H1 (cell line): ENCODE measurements around the gene LANCL1. TPM values are rescaled to one million over a fixed set of nuclear protein-coding genes. Genes with fewer than 3 reads are reported as not detected.

ENCODE experiments used
- CTCF ChIA-PET: fragments of 300-600 bp; sonication (Branson Sonifier 250); formaldehyde crosslinking; loops from one replicate; lab custom pipeline; 2021; ENCODE audit not compliant: partially characterized antibody; lab: Charles Lee
- POLR2A ChIA-PET: fragments of 300-600 bp; sonication (Branson Sonifier 250); formaldehyde crosslinking; loops from one replicate; lab custom pipeline; 2021; ENCODE audit warnings: inconsistent platforms; ENCODE audit not compliant: partially characterized antibody; lab: Charles Lee
- DNase-seq, 2 experiments: peaks; one replicate each; pipeline versions ENCODE4 v3.0.0 to v3.0.0-alpha.2; 2010 to 2022; ENCODE audit warnings: low spot score in 2 of 2, low read depth in 1 of 2, mixed read lengths in 1 of 2
- FAIRE-seq: peaks from 2 replicates; lab custom pipeline; 2011; peaks lifted over from hg19 to GRCh38; lab: Jason Lieb, UNC
- H2AFZ ChIP-seq: 2 replicates; pipeline ENCODE4 v1.8.1; 2012; ENCODE audit warnings: low read length, inconsistent platforms
- H2AK5ac ChIP-seq: 2 replicates; pipeline ENCODE4 v1.6.1; 2013; ENCODE audit warnings: low read depth, low read length
- H2BK120ac ChIP-seq: replicated peaks from 2 replicates; pipeline ENCODE3; 2013; ENCODE audit warnings: low read depth, low read length, inconsistent platforms
- H2BK12ac ChIP-seq: 2 replicates; pipeline ENCODE4 v1.6.1; 2013; ENCODE audit warnings: low read depth, low read length
- H2BK15ac ChIP-seq: 2 replicates; pipeline ENCODE4 v1.6.1; 2013; ENCODE audit warnings: low read length
- H2BK20ac ChIP-seq: 2 replicates; pipeline ENCODE4 v1.6.1; 2013; ENCODE audit warnings: low read length
- H2BK5ac ChIP-seq: 2 replicates; pipeline ENCODE4 v1.6.1; 2013; ENCODE audit warnings: low read depth, low read length
- H3K14ac ChIP-seq: 2 replicates; pipeline ENCODE4 v1.6.1; 2013; ENCODE audit warnings: inconsistent platforms; ENCODE audit not compliant: insufficient read length
- H3K18ac ChIP-seq: 2 replicates; pipeline ENCODE4 v1.6.1; 2013; ENCODE audit warnings: low read length; ENCODE audit errors: extremely low read depth
- H3K23ac ChIP-seq: 2 replicates; pipeline ENCODE4 v1.6.1; 2013; ENCODE audit warnings: inconsistent platforms; ENCODE audit not compliant: insufficient read length
- H3K23me2 ChIP-seq: 2 replicates; pipeline ENCODE4 v1.6.1; 2013; ENCODE audit warnings: low read depth, low read length
- H3K27ac ChIP-seq: 2 replicates; pipeline ENCODE4 v1.6.1; 2011; ENCODE audit warnings: low read depth, low read length, inconsistent platforms
- H3K27me3 ChIP-seq, 4 experiments: replicated peaks in 1 of 4; 1 replicate in 1 of 4; 2 replicates in 3 of 4; pipeline versions ENCODE4 v1.6.1 to v1.8.1; 2011 to 2013; ENCODE audit warnings: low read length in 3 of 4, mild to moderate bottlenecking in 3 of 4, inconsistent platforms in 2 of 4, mixed read lengths in 2 of 4, moderate library complexity in 1 of 4; ENCODE audit not compliant: control insufficient read depth in 3 of 4, insufficient read depth in 3 of 4; ENCODE audit errors: extremely low read depth in 1 of 4
- H3K36me3 ChIP-seq, 4 experiments: 2 replicates each; pipeline versions ENCODE4 v1.6.1 to v1.8.1; 2011 to 2013; ENCODE audit warnings: mild to moderate bottlenecking in 4 of 4, low read length in 3 of 4, moderate library complexity in 2 of 4, control low read depth in 1 of 4, inconsistent platforms in 1 of 4; ENCODE audit not compliant: insufficient read depth in 4 of 4, control insufficient read depth in 2 of 4
- H3K4ac ChIP-seq: replicated peaks from 2 replicates; pipeline ENCODE3; 2013; ENCODE audit warnings: low read length, low read depth, mixed read lengths, inconsistent platforms; ENCODE audit not compliant: insufficient read length
- H3K4me1 ChIP-seq, 4 experiments: replicated peaks in 1 of 4; 1 replicate in 1 of 4; 2 replicates in 3 of 4; pipeline versions ENCODE4 v1.6.1 to v1.8.1; 2011 to 2013; ENCODE audit warnings: low read length in 3 of 4, inconsistent platforms in 2 of 4, mixed read lengths in 1 of 4; ENCODE audit not compliant: insufficient read depth in 4 of 4, control insufficient read depth in 3 of 4
- H3K4me2 ChIP-seq, 2 experiments: 2 replicates each; pipeline versions ENCODE4 v1.6.1 to v1.8.1; 2011 to 2013; ENCODE audit warnings: low read depth in 2 of 2, low read length in 2 of 2, control low read depth in 1 of 2, inconsistent platforms in 1 of 2, mild to moderate bottlenecking in 1 of 2; ENCODE audit not compliant: insufficient read depth in 1 of 2
- H3K4me3 ChIP-seq, 4 experiments: fragments of 200-600, 300-600 bp in 1 of 4; sonication (generic), shearing (Covaris generic), sonication (Bioruptor Twin) in 1 of 4; 2 replicates each; pipeline versions ENCODE4 v1.5.1 to v1.8.1; 2011 to 2016; ENCODE audit warnings: low read length in 4 of 4, low read depth in 3 of 4, control low read depth in 2 of 4, inconsistent platforms in 2 of 4, mild to moderate bottlenecking in 2 of 4, mixed read lengths in 1 of 4, moderate library complexity in 1 of 4; ENCODE audit not compliant: insufficient read depth in 2 of 4; ENCODE audit errors: extremely low read depth in 1 of 4
- H3K56ac ChIP-seq: replicated peaks from 2 replicates; pipeline ENCODE3; 2013; ENCODE audit warnings: low read depth, mild to moderate bottlenecking, mixed read lengths, low read length, inconsistent platforms; ENCODE audit not compliant: insufficient read length
- H3K79me1 ChIP-seq: 2 replicates; pipeline ENCODE4 v1.6.1; 2013; ENCODE audit warnings: low read depth, low read length, control low read depth
- H3K79me2 ChIP-seq, 2 experiments: 2 replicates each; pipeline versions ENCODE4 v1.6.1 to v1.8.1; 2012 to 2013; ENCODE audit warnings: low read length in 2 of 2, mild to moderate bottlenecking in 2 of 2, inconsistent platforms in 1 of 2; ENCODE audit not compliant: insufficient read depth in 2 of 2, control insufficient read depth in 1 of 2
- H3K9ac ChIP-seq, 4 experiments: replicated peaks in 1 of 4; 1 replicate in 1 of 4; 2 replicates in 3 of 4; pipeline versions ENCODE4 v1.6.1 to v1.8.1; 2011 to 2013; ENCODE audit warnings: low read depth in 3 of 4, low read length in 3 of 4, control low read depth in 2 of 4, mild to moderate bottlenecking in 2 of 4, moderate library complexity in 2 of 4, inconsistent platforms in 1 of 4; ENCODE audit errors: extremely low read depth in 1 of 4
- H3K9me3 ChIP-seq, 2 experiments: 2 replicates each; pipeline versions ENCODE4 v1.6.1 to v1.8.1; 2012 to 2013; ENCODE audit warnings: mild to moderate bottlenecking in 2 of 2, moderate library complexity in 2 of 2, control low read depth in 1 of 2, inconsistent platforms in 1 of 2, low read depth in 1 of 2, low read length in 1 of 2, mixed read lengths in 1 of 2; ENCODE audit not compliant: insufficient read depth in 2 of 2
- H4K20me1 ChIP-seq, 2 experiments: replicated peaks in 1 of 2; 2 replicates each; pipeline versions ENCODE3 to v1.8.1; 2011 to 2013; ENCODE audit warnings: inconsistent platforms in 2 of 2, low read length in 2 of 2, mild to moderate bottlenecking in 1 of 2; ENCODE audit not compliant: insufficient read depth in 2 of 2, control insufficient read depth in 1 of 2
- H4K5ac ChIP-seq: 2 replicates; pipeline ENCODE4 v1.6.1; 2013; ENCODE audit warnings: low read length, low read depth, mixed read lengths, inconsistent platforms; ENCODE audit not compliant: insufficient read length
- H4K8ac ChIP-seq: 2 replicates; pipeline ENCODE4 v1.8.0; 2013; ENCODE audit warnings: mild to moderate bottlenecking, moderate library complexity, low read length, inconsistent platforms; ENCODE audit not compliant: insufficient read depth; ENCODE audit errors: extremely low read depth
- H4K91ac ChIP-seq: replicated peaks from 2 replicates; pipeline ENCODE3; 2013; ENCODE audit warnings: low read length, mixed read lengths, inconsistent platforms; ENCODE audit not compliant: insufficient read length
- BRCA1 ChIP-seq: IDR thresholded peaks from 2 replicates; pipeline ENCODE4 v1.6.1; 2012; ENCODE audit warnings: low read depth, low read length, improper control_type of control experiment
- CTCF ChIP-seq, 3 experiments: IDR thresholded peaks; 1 replicate in 2 of 3; 2 replicates in 1 of 3; pipeline versions ENCODE4 v1.5.1 to v1.6.1; 2011; ENCODE audit warnings: low read length in 3 of 3, mild to moderate bottlenecking in 3 of 3, inconsistent platforms in 2 of 3, low read depth in 1 of 3, moderate library complexity in 1 of 3; ENCODE audit not compliant: insufficient read depth in 1 of 3; ENCODE audit errors: control extremely low read depth in 1 of 3
- JUND ChIP-seq: IDR thresholded peaks from 2 replicates; pipeline ENCODE4 v1.6.1; 2011; ENCODE audit warnings: mild to moderate bottlenecking, improper control_type of control experiment, low read length
- KDM5A ChIP-seq: fragments of 200-600 bp; IDR thresholded peaks from 2 replicates; pipeline ENCODE4 v1.7.1; 2012; ENCODE audit warnings: mild to moderate bottlenecking, low read length, inconsistent platforms, mixed read lengths
- RNF2 ChIP-seq: fragments of 200-900, 300-1000 bp; sonication (generic); IDR thresholded peaks from 2 replicates; pipeline ENCODE4 v1.7.1; 2016; ENCODE audit warnings: borderline replicate concordance, low read depth, mild to moderate bottlenecking, antibody characterized with exemption, low read length; ENCODE audit not compliant: poor library complexity, severe bottlenecking; ENCODE audit errors: missing control alignments
- SAP30 ChIP-seq: fragments of 300-600 bp; sonication (generic); IDR thresholded peaks from 2 replicates; pipeline ENCODE4 v1.7.1; 2012; ENCODE audit warnings: low read length, moderate library complexity, mild to moderate bottlenecking, inconsistent platforms; ENCODE audit not compliant: insufficient read depth, insufficient replicate concordance
- SIN3A ChIP-seq, 2 experiments: IDR thresholded peaks in 1 of 2; conservative IDR thresholded peaks in 1 of 2; 2 replicates each; pipeline ENCODE4 v1.6.1; 2011 to 2012; ENCODE audit warnings: low read length in 2 of 2, improper control_type of control experiment in 1 of 2, low read depth in 1 of 2, mild to moderate bottlenecking in 1 of 2
- SUZ12 ChIP-seq: fragments of 200-600 bp; sonication (generic); IDR thresholded peaks from 2 replicates; pipeline ENCODE4 v1.6.1; 2012; ENCODE audit warnings: mild to moderate bottlenecking, inconsistent platforms, low read length, moderate library complexity, mixed read lengths
- TAF1 ChIP-seq: IDR thresholded peaks from 2 replicates; pipeline ENCODE4 v1.6.1; 2011; ENCODE audit warnings: mild to moderate bottlenecking, low read depth, low read length
- TAF7 ChIP-seq: optimal IDR thresholded peaks from 2 replicates; pipeline ENCODE3; 2011; ENCODE audit warnings: low read depth, mild to moderate bottlenecking, inconsistent platforms, low read length, moderate library complexity, borderline replicate concordance
- WGBS, 2 experiments: shearing (Covaris generic) in 1 of 2; methylation state at CpG; one replicate each; pipeline versions ENCODE4 v1.1.6 to v1.1.7; 2013 to 2015; ENCODE audit warnings: low lambda C conversion rate in 2 of 2, mixed read lengths in 2 of 2, inconsistent platforms in 1 of 2, low coverage in 1 of 2, missing lambda C conversion rate in 1 of 2; ENCODE audit not compliant: insufficient replicate concordance in 2 of 2, insufficient coverage in 1 of 2, insufficient read length in 1 of 2; ENCODE audit errors: extremely low coverage in 1 of 2, missing lambda C conversion rate in 1 of 2; 5-methylcytosine and 5-hydroxymethylcytosine counted together
- polyA plus RNA-seq, 7 experiments: library from polyadenylated mRNA; depleted of rRNA in 3 of 7; stranded (reverse) in 5 of 7; unstranded in 2 of 7; fragments of >200 nt in 5 of 7; fragments of 200-250 nt in 2 of 7; gene quantifications; 1 replicate in 5 of 7; 2 replicates in 1 of 7; 4 replicates in 1 of 7; pipeline versions ENCODE4 v1.2.1 to v1.2.3, GENCODE V29; 2011 to 2013; ENCODE audit warnings: missing spikeins in 2 of 7, mixed read lengths in 2 of 7
- total RNA-seq: library from RNA; stranded (reverse); fragmentation: NEBNext Ultra II Directional; extraction: Animal tissue kit (Norgen Biotek cat#: 25700); gene quantifications from 2 replicates; pipeline ENCODE4 v1.2.1, GENCODE V29; 2021

Gene LANCL1
- total and polyA plus RNA-seq, 2 of the 8 experiments (the other 6 are each of a cell fraction or from before 2014, with no cell fraction given): 26.2 to 48.7 TPM

- H3K27ac ChIP-seq: no peak overlapping the region
- no peak overlapping the region for H2AFZ ChIP-seq
- no peak overlapping the region for H4K8ac ChIP-seq
- CTCF ChIA-PET: interaction anchor here (0.6 to 3.5 kb wide), 33 partner anchors 8 to 1500 kb away, joined by 3 to 19 read pairs (median 5); partner anchors contain the start of gene CPS1
- H3K23ac ChIP-seq: no peak overlapping the region
- no peaks in the 10 kb centered on the region for H4K20me1 ChIP-seq
- no peak for FAIRE-seq
- H3K27me3 ChIP-seq: no peaks in the 10 kb centered on the region
- H3K9ac ChIP-seq: no peak overlapping the region
- no peaks in the 10 kb centered on the region for H3K79me2 ChIP-seq
- no peak overlapping the region for H3K18ac ChIP-seq
- no peak overlapping the region for H3K4me2 ChIP-seq
- H3K4me1 ChIP-seq: peaks cover 0 to 3% (median 0%) of the 10 kb centered on the region in 4 experiments; a peak in 1 of 7 replicates
- H2BK120ac ChIP-seq: no peak overlapping the region
- H3K4ac ChIP-seq: no peak overlapping the region
- no peak overlapping the region for H2BK15ac ChIP-seq
- no peak overlapping the region for H4K5ac ChIP-seq
- H3K4me3 ChIP-seq: no peak overlapping the region
- H3K9me3 ChIP-seq: peaks cover 15 to 22% of the 10 kb centered on the region in 2 experiments
- H2AK5ac ChIP-seq: no peak overlapping the region
- H2BK12ac ChIP-seq: no peak overlapping the region
- no peak overlapping the region for H2BK5ac ChIP-seq
- 95% methylated on average over 5 of the region's 5 CpGs; no CpG with 5 or more reads in 1 of the 2 experiments for WGBS, 2 experiments
- POLR2A ChIA-PET: no interaction called here
- peaks cover 0 to 9% (median 0%) of the 10 kb centered on the region in 4 experiments; a peak in 2 of 8 replicates for H3K36me3 ChIP-seq
- H2BK20ac ChIP-seq: no peak overlapping the region
- no peak overlapping the region for H3K14ac ChIP-seq
- H3K79me1 ChIP-seq: peaks cover 1% of the 10 kb centered on the region; the same call in 1 of the 2 replicates
- H4K91ac ChIP-seq: no peak overlapping the region
- DNase-seq: no peak
- TF ChIP-seq BRCA1: no peak
- no peak for TF ChIP-seq SAP30
- no peak for TF ChIP-seq SIN3A (conservative IDR thresholded peaks at IDR 0.05 in 1 of 2, IDR thresholded peaks at IDR 0.05 in 1 of 2; ENCODE audit: low read depth in 1 of 2, low read length in 2 of 2)
- TF ChIP-seq CTCF (IDR thresholded peaks at IDR 0.05; ENCODE audit: control extremely low read depth in 1 of 3, insufficient read depth in 1 of 3, low read depth in 1 of 3, low read length in 3 of 3): no peak
- TF ChIP-seq TAF7: no peak
- TF ChIP-seq KDM5A: no peak
- TF ChIP-seq RNF2: no peak
- no peak for TF ChIP-seq JUND
- no peak for TF ChIP-seq SUZ12
- TF ChIP-seq TAF1: no peak
- TF ChIP-seq, all 59 proteins: peak for 0
- H3K56ac ChIP-seq: no peak overlapping the region
- no peaks in the 10 kb centered on the region for H3K23me2 ChIP-seq
Observed at GRCh38 chr2:210503725-210504191, 27.2 kb upstream of the LANCL1 start.
